ENCODE data around the gene YWHAB.

DNA sequence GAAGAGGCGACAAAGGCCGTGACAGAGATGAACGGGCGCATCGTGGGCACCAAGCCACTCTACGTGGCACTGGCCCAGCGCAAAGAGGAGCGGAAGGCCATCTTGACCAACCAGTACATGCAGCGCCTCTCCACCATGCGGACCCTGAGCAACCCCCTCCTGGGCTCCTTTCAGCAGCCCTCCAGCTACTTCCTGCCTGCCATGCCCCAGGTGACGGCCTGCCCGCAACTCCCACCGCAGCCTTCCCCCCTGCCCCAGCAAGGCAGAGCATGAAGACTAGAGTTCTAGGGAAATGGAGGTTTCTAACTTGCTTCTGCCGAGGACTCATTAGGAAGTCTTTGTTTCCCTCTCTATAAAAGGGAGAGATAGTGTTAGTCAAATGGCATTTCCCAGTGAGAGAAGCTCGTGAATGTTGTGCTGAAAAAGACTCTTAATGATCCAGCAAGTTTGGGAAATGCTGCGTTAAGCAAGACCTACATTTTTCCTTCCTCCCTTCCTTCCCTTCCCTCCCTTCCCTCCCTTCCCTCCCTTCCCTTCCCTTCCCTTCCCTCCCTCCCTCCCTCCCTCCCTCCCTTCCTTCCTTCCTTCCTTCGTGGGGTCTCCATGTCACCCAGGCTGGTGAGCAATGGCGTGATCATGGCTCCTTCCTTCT is 45.1 kb downstream of the YWHAB start:
- TF ChIP-seq, protein P1, sequence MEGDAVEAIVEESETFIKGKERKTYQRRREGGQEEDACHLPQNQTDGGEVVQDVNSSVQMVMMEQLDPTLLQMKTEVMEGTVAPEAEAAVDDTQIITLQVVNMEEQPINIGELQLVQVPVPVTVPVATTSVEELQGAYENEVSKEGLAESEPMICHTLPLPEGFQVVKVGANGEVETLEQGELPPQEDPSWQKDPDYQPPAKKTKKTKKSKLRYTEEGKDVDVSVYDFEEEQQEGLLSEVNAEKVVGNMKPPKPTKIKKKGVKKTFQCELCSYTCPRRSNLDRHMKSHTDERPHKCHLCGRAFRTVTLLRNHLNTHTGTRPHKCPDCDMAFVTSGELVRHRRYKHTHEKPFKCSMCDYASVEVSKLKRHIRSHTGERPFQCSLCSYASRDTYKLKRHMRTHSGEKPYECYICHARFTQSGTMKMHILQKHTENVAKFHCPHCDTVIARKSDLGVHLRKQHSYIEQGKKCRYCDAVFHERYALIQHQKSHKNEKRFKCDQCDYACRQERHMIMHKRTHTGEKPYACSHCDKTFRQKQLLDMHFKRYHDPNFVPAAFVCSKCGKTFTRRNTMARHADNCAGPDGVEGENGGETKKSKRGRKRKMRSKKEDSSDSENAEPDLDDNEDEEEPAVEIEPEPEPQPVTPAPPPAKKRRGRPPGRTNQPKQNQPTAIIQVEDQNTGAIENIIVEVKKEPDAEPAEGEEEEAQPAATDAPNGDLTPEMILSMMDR (conservative IDR thresholded peaks at IDR 0.05 in 1 of 2, IDR thresholded peaks at IDR 0.05 in 1 of 2; ENCODE audit: low read depth in 1 of 2, low read length in 2 of 2): no peak
- no peak for TF ChIP-seq EZH2 (IDR thresholded peaks at IDR 0.05; ENCODE audit: low read length, missing control alignments)

All from fibroblast of lung (primary cell).